Neural crest cell (in vitro differentiated cells): Measurements from ENCODE around the gene ZDHHC18. TPM values are rescaled to one million over a fixed set of nuclear protein-coding genes. Genes with fewer than 3 reads are reported as not detected.

ENCODE experiments used
- DNase-seq: peaks from one replicate; pipeline ENCODE4 v3.0.0; 2021; ENCODE audit warnings: low read depth, mixed read lengths, low spot score
- H3K27ac Mint-ChIP-seq: one replicate; pipeline ENCODE4 v1.8.0; 2021; ENCODE audit warnings: mild to moderate bottlenecking, mixed read lengths; ENCODE audit not compliant: unreplicated experiment
- H3K27me3 Mint-ChIP-seq: 2 replicates; pipeline ENCODE4 v1.8.0; 2021; ENCODE audit warnings: low read depth, mild to moderate bottlenecking, mixed read lengths
- H3K36me3 Mint-ChIP-seq: 2 replicates; pipeline ENCODE4 v1.8.0; 2021; ENCODE audit warnings: low read depth, mild to moderate bottlenecking, mixed read lengths
- H3K4me1 Mint-ChIP-seq: 2 replicates; pipeline ENCODE4 v1.8.0; 2021; ENCODE audit warnings: mixed read lengths
- H3K4me3 Mint-ChIP-seq: one replicate; pipeline ENCODE4 v1.8.0; 2021; ENCODE audit warnings: mild to moderate bottlenecking, mixed read lengths
- H3K9me3 Mint-ChIP-seq: 2 replicates; pipeline ENCODE4 v1.8.0; 2021; ENCODE audit warnings: mixed read lengths
- CTCF ChIP-seq: fragments of 200-600 bp; sonication (generic); conservative IDR thresholded peaks from 2 replicates; pipeline ENCODE4 v1.5.0; 2021; ENCODE audit warnings: antibody characterized with exemption, mild to moderate bottlenecking
- total RNA-seq: library from RNA; stranded (reverse); gene quantifications from 2 replicates; pipeline ENCODE4 v1.2.1, GENCODE V29; 2021

Gene ZDHHC18
- total RNA-seq, 1 donor from 2014 or later = 44.3 TPM

GRCh38 chr1:26858891-26859640, 32.6 kb downstream of the ZDHHC18 start:
- Mint-ChIP-seq H3K27me3 (no peaks in the 10 kb centered on the region), H3K36me3 (no peaks in the 10 kb centered on the region), H3K4me1 (peaks cover 5% of the 10 kb centered on the region), H3K4me3 (peak overlapping the region; percentile 61), H3K27ac (no peak overlapping the region), H3K9me3 (no peaks in the 10 kb centered on the region)
- TF ChIP-seq CTCF = no peak
- no peak for DNase-seq

- DNase-seq = no peak
- Mint-ChIP-seq H3K9me3 (no peaks in the 10 kb centered on the region), H3K36me3 (no peaks in the 10 kb centered on the region), H3K4me1 (peaks cover 14% of the 10 kb centered on the region), H3K27me3 (no peaks in the 10 kb centered on the region), H3K27ac (peak overlapping the region; percentile 57), H3K4me3 (peak overlapping the region; percentile 70)
- peak; percentile 26 for TF ChIP-seq CTCF
These were observed 34.8 kb downstream of the ZDHHC18 start for GRCh38 chr1:26861286-26861701.

- Mint-ChIP-seq H3K4me3 (peak overlapping the region; percentile 88), H3K36me3 (no peaks in the 10 kb centered on the region), H3K27ac (peak overlapping the region; percentile 71), H3K9me3 (no peaks in the 10 kb centered on the region), H3K27me3 (no peaks in the 10 kb centered on the region), H3K4me1 (peaks cover 14% of the 10 kb centered on the region)
- no peak for DNase-seq
- TF ChIP-seq CTCF = no peak
These were observed 35.4 kb downstream of the ZDHHC18 start for GRCh38 chr1:26861889-26862378.

GRCh38 chr1:26862781-26863684, 36.5 kb downstream of the ZDHHC18 start, which contains the start of gene SFN:
Gene SFN (plus strand): TSS chr1:26863149. CDS start chr1:26863213, 64 bp downstream.
- Mint-ChIP-seq H3K36me3 (no peaks in the 10 kb centered on the region), H3K4me1 (peaks cover 14% of the 10 kb centered on the region), H3K9me3 (no peaks in the 10 kb centered on the region), H3K4me3 (peak within 1 kb of the TSS; percentile 88), H3K27me3 (no peaks in the 10 kb centered on the region), H3K27ac (peak within 1 kb of the TSS; percentile 71)
- TF ChIP-seq CTCF = peak; percentile 60
- DNase-seq = no peak

- Mint-ChIP-seq H3K9me3 (no peaks in the 10 kb centered on the region), H3K27me3 (no peaks in the 10 kb centered on the region), H3K27ac (no peak overlapping the region), H3K36me3 (no peaks in the 10 kb centered on the region), H3K4me3 (peak overlapping the region; percentile 88), H3K4me1 (peaks cover 14% of the 10 kb centered on the region)
- no peak for DNase-seq
- no peak for TF ChIP-seq CTCF
These were observed 37.2 kb downstream of the ZDHHC18 start for GRCh38 chr1:26863685-26864077.
